ENCODE measurements around the gene ZP4. TPM values are rescaled to one million over a fixed set of nuclear protein-coding genes. Genes with fewer than 3 reads are reported as not detected.

ZP4 gene
- total and polyA plus RNA-seq, 9 of the 15 experiments (the other 6 are each of a cell fraction or from before 2014, with no cell fraction given) = not detected

DNA sequence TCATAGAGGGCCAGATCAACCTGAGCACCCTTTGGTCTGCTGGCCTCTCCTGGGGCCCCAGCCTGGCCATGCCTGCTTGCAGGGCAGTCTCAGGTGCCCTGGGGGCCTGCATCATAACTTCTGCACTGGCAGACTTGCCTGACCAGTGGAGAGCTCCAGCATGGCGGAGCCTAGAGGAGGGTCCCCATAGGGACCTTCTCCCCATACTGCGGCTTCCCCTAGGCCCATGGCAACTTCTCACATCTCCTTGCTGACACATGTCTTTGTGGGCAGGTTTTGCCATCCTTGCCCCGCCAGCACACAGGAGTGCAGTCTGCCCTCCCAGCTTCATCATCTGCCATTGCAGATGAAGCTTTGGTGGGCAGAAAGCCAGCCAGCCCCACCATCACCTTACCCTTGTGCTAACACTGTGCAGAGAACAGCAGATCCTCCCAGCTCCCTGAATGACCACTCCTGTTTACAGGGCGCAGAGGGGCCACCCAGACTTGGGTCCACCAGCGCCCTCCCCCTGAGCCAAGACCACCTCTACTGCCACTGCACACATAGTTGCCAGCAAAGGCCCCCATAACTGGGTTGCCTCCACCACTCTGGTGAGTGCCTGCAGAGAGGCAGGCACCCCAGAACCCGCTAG lies 51.7 kb downstream of the ZP4 start:
- no peaks in the 10 kb centered on the region for H3K27me3 ChIP-seq (ENCODE audit: control insufficient read depth in 2 of 2, insufficient read depth in 2 of 2, low read length in 2 of 2)
- no peak overlapping the region for H3K9ac ChIP-seq (ENCODE audit: insufficient read depth in 1 of 2, low read depth in 2 of 2, low read length in 2 of 2)
- 2% methylated on average over 6 of the region's 6 CpGs for WGBS (ENCODE audit: insufficient coverage, low coverage, missing lambda C conversion rate)
- no peaks in the 10 kb centered on the region for H3K4me1 ChIP-seq (replicated peaks in 1 of 2; ENCODE audit: control insufficient read depth in 2 of 2, insufficient read depth in 2 of 2, low read length in 2 of 2)
- TF ChIP-seq SMC3 (conservative IDR thresholded peaks at IDR 0.05; ENCODE audit: insufficient read depth, low read depth, low read length) = no peak
- no peak for TF ChIP-seq EP300 (IDR thresholded peaks at IDR 0.05; ENCODE audit: low read length)
- no peak for TF ChIP-seq LCOR (CRISPR knock-in tag; IDR thresholded peaks at IDR 0.05)
- TF ChIP-seq, protein P1, sequence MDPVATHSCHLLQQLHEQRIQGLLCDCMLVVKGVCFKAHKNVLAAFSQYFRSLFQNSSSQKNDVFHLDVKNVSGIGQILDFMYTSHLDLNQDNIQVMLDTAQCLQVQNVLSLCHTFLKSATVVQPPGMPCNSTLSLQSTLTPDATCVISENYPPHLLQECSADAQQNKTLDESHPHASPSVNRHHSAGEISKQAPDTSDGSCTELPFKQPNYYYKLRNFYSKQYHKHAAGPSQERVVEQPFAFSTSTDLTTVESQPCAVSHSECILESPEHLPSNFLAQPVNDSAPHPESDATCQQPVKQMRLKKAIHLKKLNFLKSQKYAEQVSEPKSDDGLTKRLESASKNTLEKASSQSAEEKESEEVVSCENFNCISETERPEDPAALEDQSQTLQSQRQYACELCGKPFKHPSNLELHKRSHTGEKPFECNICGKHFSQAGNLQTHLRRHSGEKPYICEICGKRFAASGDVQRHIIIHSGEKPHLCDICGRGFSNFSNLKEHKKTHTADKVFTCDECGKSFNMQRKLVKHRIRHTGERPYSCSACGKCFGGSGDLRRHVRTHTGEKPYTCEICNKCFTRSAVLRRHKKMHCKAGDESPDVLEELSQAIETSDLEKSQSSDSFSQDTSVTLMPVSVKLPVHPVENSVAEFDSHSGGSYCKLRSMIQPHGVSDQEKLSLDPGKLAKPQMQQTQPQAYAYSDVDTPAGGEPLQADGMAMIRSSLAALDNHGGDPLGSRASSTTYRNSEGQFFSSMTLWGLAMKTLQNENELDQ (CRISPR knock-in tag; IDR thresholded peaks at IDR 0.05; ENCODE audit: borderline replicate concordance) = no peak
- TF ChIP-seq MXI1 (IDR thresholded peaks at IDR 0.05; ENCODE audit: low read depth, low read length) = no peak
- no peak for TF ChIP-seq CEBPG (CRISPR knock-in tag; IDR thresholded peaks at IDR 0.05)
- TF ChIP-seq CEBPG (tag; conservative IDR thresholded peaks at IDR 0.05 in 1 of 2, IDR thresholded peaks at IDR 0.05 in 1 of 2) = no peak
- no peak for TF ChIP-seq ARID1B (IDR thresholded peaks at IDR 0.05)
- no peak for TF ChIP-seq NCOA6 (IDR thresholded peaks at IDR 0.05)
- BruUV-seq (replicated peaks) = no TSS peak
- H4K20me1 ChIP-seq (replicated peaks; ENCODE audit: control insufficient read depth, insufficient read depth, low read length) = no peaks in the 10 kb centered on the region
- DNase-seq (ENCODE audit: extremely low read depth in 1 of 4, low spot score in 3 of 4) (no peak), FAIRE-seq (no peak), ATAC-seq (no peak)
- H3K4me3 ChIP-seq = no peak overlapping the region
- H3K27ac ChIP-seq (ENCODE audit: extremely low read depth, low read depth, low read length) = no peak overlapping the region
- POLR2A ChIA-PET = no interaction called here
- no peak overlapping the region for H2AFZ ChIP-seq (ENCODE audit: low read depth, low read length)
- in situ Hi-C loops (cut with MboI) = no loop called here
- no peaks in the 10 kb centered on the region for H3K79me2 ChIP-seq (ENCODE audit: control insufficient read depth, insufficient read depth, low read length)
- no peaks in the 10 kb centered on the region for H3K36me3 ChIP-seq (ENCODE audit: control insufficient read depth, insufficient read depth, low read length)
- CTCF ChIA-PET (ENCODE audit: low intra/inter-chr PET ratio) = no interaction called here
- H3K9me1 ChIP-seq (ENCODE audit: control insufficient read depth, insufficient read depth, low read length) = no peaks in the 10 kb centered on the region
- no peak overlapping the region for H3K4me2 ChIP-seq (ENCODE audit: insufficient read depth, low read length)
- intact Hi-C loops (cut with micrococcal nuclease) = no loop called here
- H3K9me3 ChIP-seq (replicated peaks; ENCODE audit: control insufficient read depth, insufficient read depth, low read depth, low read length) = no peaks in the 10 kb centered on the region

Data from K562 (cell line).